HCT116 (cell line): ENCODE data around the gene ERCC6L. TPM values are rescaled to one million over a fixed set of nuclear protein-coding genes. Genes with fewer than 3 reads are reported as not detected.
"Not testable (repeated sequence)": the region's sequence is repeated elsewhere in the genome, so short reads cannot be mapped to it uniquely, and the experiment has no call there.

Source experiments
- ATAC-seq: fragments of 200-7000 bp; cut with Tn5 transposase; 2 replicates; pipeline ENCODE4 v1.9.1; 2020; ENCODE audit warnings: mild to moderate bottlenecking, moderate library complexity
- BruUV-seq: library from RNA; stranded (reverse); fragments of 400-500 nt; replicated peaks from 2 replicates; lab custom pipeline; 2021; lab: Mats Ljungman, UMichigan
- CTCF ChIA-PET: fragments of 300-600 bp; sonication (Branson Sonifier 250); formaldehyde crosslinking; loops from one replicate; lab custom pipeline; 2021; ENCODE audit warnings: antibody characterized with exemption; lab: Charles Lee
- POLR2A ChIA-PET: fragments of 300-600, 350-600 bp; sonication (Branson Sonifier 250); formaldehyde crosslinking; loops from one replicate; lab custom pipeline; 2021; ENCODE audit warnings: antibody characterized with exemption; lab: Charles Lee
- RAD21 ChIA-PET, 2 experiments: fragments of 300-600 bp; sonication (Branson Sonifier 250); formaldehyde crosslinking; loops; one replicate each; lab custom pipeline; 2023; ENCODE audit warnings: low total read pairs in 2 of 2; ENCODE audit not compliant: uncharacterized antibody in 2 of 2, unreplicated experiment in 2 of 2, low non-redundant PET in 1 of 2; lab: Charles Lee
- DNase-seq: peaks from one replicate; pipeline ENCODE4 v3.0.0-alpha.2; 2010; ENCODE audit warnings: low read depth, low spot score
- H2AFZ ChIP-seq: fragments of 200-600 bp; shearing (Covaris generic), sonication (generic); 2 replicates; pipeline ENCODE4 v1.6.1; 2017; ENCODE audit warnings: low read depth, mixed run types, mixed read lengths, antibody characterized with exemption, low read length; ENCODE audit not compliant: poor library complexity, severe bottlenecking
- H3K27ac ChIP-seq: 2 replicates; pipeline ENCODE4 v1.5.1; 2012; ENCODE audit warnings: low read depth, low read length
- H3K27me3 ChIP-seq: fragments of 200-600 bp; sonication (generic); 2 replicates; pipeline ENCODE4 v1.6.1; 2016; ENCODE audit warnings: mixed run types, low read length, mixed read lengths; ENCODE audit not compliant: insufficient read depth
- H3K36me3 ChIP-seq, 2 experiments: fragments of 200-500 bp in 1 of 2; fragments of 200-600 bp in 1 of 2; sonication (Bioruptor generic) in 1 of 2; sonication (generic) in 1 of 2; 2 replicates each; pipeline versions ENCODE4 v1.5.1 to v1.6.1; 2014 to 2016; ENCODE audit warnings: low read length in 2 of 2, inconsistent platforms in 1 of 2, mixed read lengths in 1 of 2, mixed run types in 1 of 2; ENCODE audit not compliant: insufficient read depth in 2 of 2, control insufficient read depth in 1 of 2
- H3K4me1 ChIP-seq, 2 experiments: fragments of 200-600 bp in 1 of 2; sonication (generic) in 1 of 2; 2 replicates each; pipeline versions ENCODE4 v1.5.1 to v1.6.1; 2012 to 2017; ENCODE audit warnings: low read length in 2 of 2, inconsistent platforms in 1 of 2, mild to moderate bottlenecking in 1 of 2, mixed read lengths in 1 of 2, mixed run types in 1 of 2, moderate library complexity in 1 of 2; ENCODE audit not compliant: insufficient read depth in 2 of 2, control insufficient read depth in 1 of 2
- H3K4me2 ChIP-seq: fragments of 200-600 bp; sonication (generic); 2 replicates; pipeline ENCODE4 v1.6.1; 2017; ENCODE audit warnings: mixed run types, low read length, mixed read lengths
- H3K4me3 ChIP-seq, 2 experiments: fragments of 200-600 bp in 1 of 2; sonication (generic) in 1 of 2; replicated peaks in 1 of 2; 2 replicates each; pipeline ENCODE4 v1.5.1; 2011 to 2016; ENCODE audit warnings: low read length in 2 of 2, control low read depth in 1 of 2, low read depth in 1 of 2, mild to moderate bottlenecking in 1 of 2, mixed read lengths in 1 of 2, mixed run types in 1 of 2
- H3K79me2 ChIP-seq: fragments of 200-600 bp; sonication (generic); 2 replicates; pipeline ENCODE4 v1.6.1; 2017; ENCODE audit warnings: mild to moderate bottlenecking, mixed run types, low read length, moderate library complexity, mixed read lengths; ENCODE audit not compliant: insufficient read depth
- H3K9ac ChIP-seq: fragments of 200-600 bp; sonication (generic); 2 replicates; pipeline ENCODE4 v1.6.1; 2016; ENCODE audit warnings: low read length, mixed read lengths
- H3K9me2 ChIP-seq: fragments of 200-600 bp; sonication (generic), shearing (Covaris generic); 2 replicates; pipeline ENCODE4 v1.6.1; 2017; ENCODE audit warnings: mixed run types, mild to moderate bottlenecking, moderate library complexity; ENCODE audit not compliant: insufficient read depth
- H3K9me3 ChIP-seq, 2 experiments: fragments of 200-500 bp in 1 of 2; fragments of 200-600 bp in 1 of 2; sonication (Bioruptor generic) in 1 of 2; sonication (generic) in 1 of 2; 2 replicates each; pipeline ENCODE4 v1.6.1; 2014 to 2017; ENCODE audit warnings: low read length in 2 of 2, mixed read lengths in 2 of 2, inconsistent platforms in 1 of 2, low read depth in 1 of 2, mild to moderate bottlenecking in 1 of 2, mixed run types in 1 of 2, moderate library complexity in 1 of 2; ENCODE audit not compliant: control insufficient read depth in 1 of 2, insufficient read depth in 1 of 2
- H4K20me1 ChIP-seq: fragments of 200-600 bp; sonication (generic), shearing (Covaris generic); 2 replicates; pipeline ENCODE4 v1.6.1; 2017; ENCODE audit warnings: mixed run types, mild to moderate bottlenecking, moderate library complexity; ENCODE audit not compliant: insufficient read depth
- CEBPB ChIP-seq: IDR thresholded peaks from 2 replicates; pipeline ENCODE4 v1.6.1; 2012; ENCODE audit warnings: low read depth
- ELF1 ChIP-seq: IDR thresholded peaks from 2 replicates; pipeline ENCODE4 v1.6.1; 2012; ENCODE audit warnings: low read depth, borderline replicate concordance
- FOSL1 ChIP-seq: IDR thresholded peaks from 2 replicates; pipeline ENCODE4 v1.6.1; 2012; ENCODE audit warnings: low read depth
- JUND ChIP-seq: IDR thresholded peaks from 2 replicates; pipeline ENCODE4 v1.6.1; 2012
- POLR2A ChIP-seq: IDR thresholded peaks from 2 replicates; pipeline ENCODE4 v1.7.0; 2011; ENCODE audit warnings: borderline replicate concordance; ENCODE audit not compliant: insufficient read depth, insufficient read length; ENCODE audit errors: extremely low read depth
- RAD21 ChIP-seq: IDR thresholded peaks from 2 replicates; pipeline ENCODE4 v1.6.1; 2012; ENCODE audit warnings: low read depth, mild to moderate bottlenecking
- SP1 ChIP-seq: IDR thresholded peaks from 2 replicates; pipeline ENCODE4 v1.6.1; 2012; ENCODE audit warnings: low read depth
- SRF ChIP-seq: IDR thresholded peaks from 2 replicates; pipeline ENCODE4 v1.6.1; 2012; ENCODE audit warnings: low read depth
- TCF7L2 ChIP-seq: IDR thresholded peaks from 2 replicates; pipeline ENCODE4 v1.7.0; 2011; ENCODE audit warnings: borderline replicate concordance, inconsistent platforms; ENCODE audit not compliant: insufficient read depth, insufficient read length; ENCODE audit errors: extremely low read depth
- YY1 ChIP-seq: IDR thresholded peaks from 2 replicates; pipeline ENCODE4 v1.6.1; 2011; ENCODE audit warnings: low read length, low read depth, moderate library complexity, mild to moderate bottlenecking; ENCODE audit not compliant: insufficient replicate concordance; ENCODE audit errors: extremely low read depth
- ZFX ChIP-seq: fragments of 450-650 bp; IDR thresholded peaks from 2 replicates; pipeline ENCODE4 v1.6.1; 2017
- intact Hi-C: fragments of 100-400 bp; cut with micrococcal nuclease; formaldehyde crosslinking; loops from 2 replicates; pipeline ENCODE4 v1.10.0; 2022
- total RNA-seq: library from RNA; stranded (reverse); gene quantifications from one replicate; pipeline ENCODE4 v1.2.1, GENCODE V29; 2021; ENCODE audit not compliant: unreplicated experiment
- TF ChIP-seq, protein P1 (sequence below): IDR thresholded peaks from 2 replicates; pipeline ENCODE4 v1.6.1; 2012; ENCODE audit warnings: low read depth
- TF ChIP-seq, protein P2 (sequence below), 3 experiments: fragments of 200-600 bp in 1 of 3; sonication (generic) in 1 of 3; IDR thresholded peaks in 2 of 3; conservative IDR thresholded peaks in 1 of 3; 2 replicates each; pipeline ENCODE4 v1.5.1; 2012 to 2017; ENCODE audit warnings: low read depth in 2 of 3, low read length in 2 of 3, antibody characterized with exemption in 1 of 3, borderline replicate concordance in 1 of 3, control low read depth in 1 of 3, mild to moderate bottlenecking in 1 of 3, mixed read lengths in 1 of 3, mixed run types in 1 of 3, moderate library complexity in 1 of 3; ENCODE audit not compliant: insufficient read depth in 1 of 3

ERCC6L gene
- total RNA-seq, 1 experiment from 2014 or later: 12.5 TPM

DNA sequence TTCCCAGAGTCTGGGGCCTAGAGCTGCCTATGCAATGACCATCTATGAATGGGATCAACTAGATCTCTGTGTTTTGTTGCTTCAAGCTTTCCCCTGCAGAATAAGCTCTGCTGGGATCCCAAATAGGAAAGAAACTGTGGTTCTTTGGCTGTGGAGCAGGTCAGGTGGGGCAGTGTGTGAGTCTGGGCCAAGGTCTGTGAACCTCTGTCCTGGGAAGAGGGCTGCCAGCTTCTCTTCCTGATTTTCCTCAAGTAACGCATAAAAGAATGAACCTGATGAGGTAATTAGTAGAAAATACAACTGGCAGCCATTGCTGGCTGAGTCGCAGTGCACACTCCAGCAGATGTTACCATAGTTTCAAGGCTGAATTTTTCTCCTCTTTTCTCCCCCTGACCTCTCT lies 61.8 kb downstream of the ERCC6L start:
- no peaks in the 10 kb centered on the region for H3K27me3 ChIP-seq
- no TSS peak for BruUV-seq
- H3K4me3 ChIP-seq: no peak overlapping the region
- ChIA-PET CTCF (no interaction called here), RAD21 (no interaction called here), POLR2A (no interaction called here)
- DNase-seq (no peak), ATAC-seq (no peak)
- H3K9me3 ChIP-seq: no peaks in the 10 kb centered on the region
- no peak overlapping the region for H3K27ac ChIP-seq
- H3K36me3 ChIP-seq: no peaks in the 10 kb centered on the region
- H3K9me2 ChIP-seq: no peaks in the 10 kb centered on the region
- peaks cover 4% of the 10 kb centered on the region for H3K79me2 ChIP-seq
- no peak for TF ChIP-seq ELF1
- no peak for TF ChIP-seq RAD21
- TF ChIP-seq SRF: no peak
- TF ChIP-seq FOSL1: no peak
- no peak for TF ChIP-seq POLR2A
- no peak for TF ChIP-seq TCF7L2
- no peak for TF ChIP-seq CEBPB
- TF ChIP-seq, protein P1, sequence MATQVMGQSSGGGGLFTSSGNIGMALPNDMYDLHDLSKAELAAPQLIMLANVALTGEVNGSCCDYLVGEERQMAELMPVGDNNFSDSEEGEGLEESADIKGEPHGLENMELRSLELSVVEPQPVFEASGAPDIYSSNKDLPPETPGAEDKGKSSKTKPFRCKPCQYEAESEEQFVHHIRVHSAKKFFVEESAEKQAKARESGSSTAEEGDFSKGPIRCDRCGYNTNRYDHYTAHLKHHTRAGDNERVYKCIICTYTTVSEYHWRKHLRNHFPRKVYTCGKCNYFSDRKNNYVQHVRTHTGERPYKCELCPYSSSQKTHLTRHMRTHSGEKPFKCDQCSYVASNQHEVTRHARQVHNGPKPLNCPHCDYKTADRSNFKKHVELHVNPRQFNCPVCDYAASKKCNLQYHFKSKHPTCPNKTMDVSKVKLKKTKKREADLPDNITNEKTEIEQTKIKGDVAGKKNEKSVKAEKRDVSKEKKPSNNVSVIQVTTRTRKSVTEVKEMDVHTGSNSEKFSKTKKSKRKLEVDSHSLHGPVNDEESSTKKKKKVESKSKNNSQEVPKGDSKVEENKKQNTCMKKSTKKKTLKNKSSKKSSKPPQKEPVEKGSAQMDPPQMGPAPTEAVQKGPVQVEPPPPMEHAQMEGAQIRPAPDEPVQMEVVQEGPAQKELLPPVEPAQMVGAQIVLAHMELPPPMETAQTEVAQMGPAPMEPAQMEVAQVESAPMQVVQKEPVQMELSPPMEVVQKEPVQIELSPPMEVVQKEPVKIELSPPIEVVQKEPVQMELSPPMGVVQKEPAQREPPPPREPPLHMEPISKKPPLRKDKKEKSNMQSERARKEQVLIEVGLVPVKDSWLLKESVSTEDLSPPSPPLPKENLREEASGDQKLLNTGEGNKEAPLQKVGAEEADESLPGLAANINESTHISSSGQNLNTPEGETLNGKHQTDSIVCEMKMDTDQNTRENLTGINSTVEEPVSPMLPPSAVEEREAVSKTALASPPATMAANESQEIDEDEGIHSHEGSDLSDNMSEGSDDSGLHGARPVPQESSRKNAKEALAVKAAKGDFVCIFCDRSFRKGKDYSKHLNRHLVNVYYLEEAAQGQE: no peak
- TF ChIP-seq JUND: no peak
- no peak for TF ChIP-seq YY1
- no peak for TF ChIP-seq ZFX
- TF ChIP-seq, protein P2, sequence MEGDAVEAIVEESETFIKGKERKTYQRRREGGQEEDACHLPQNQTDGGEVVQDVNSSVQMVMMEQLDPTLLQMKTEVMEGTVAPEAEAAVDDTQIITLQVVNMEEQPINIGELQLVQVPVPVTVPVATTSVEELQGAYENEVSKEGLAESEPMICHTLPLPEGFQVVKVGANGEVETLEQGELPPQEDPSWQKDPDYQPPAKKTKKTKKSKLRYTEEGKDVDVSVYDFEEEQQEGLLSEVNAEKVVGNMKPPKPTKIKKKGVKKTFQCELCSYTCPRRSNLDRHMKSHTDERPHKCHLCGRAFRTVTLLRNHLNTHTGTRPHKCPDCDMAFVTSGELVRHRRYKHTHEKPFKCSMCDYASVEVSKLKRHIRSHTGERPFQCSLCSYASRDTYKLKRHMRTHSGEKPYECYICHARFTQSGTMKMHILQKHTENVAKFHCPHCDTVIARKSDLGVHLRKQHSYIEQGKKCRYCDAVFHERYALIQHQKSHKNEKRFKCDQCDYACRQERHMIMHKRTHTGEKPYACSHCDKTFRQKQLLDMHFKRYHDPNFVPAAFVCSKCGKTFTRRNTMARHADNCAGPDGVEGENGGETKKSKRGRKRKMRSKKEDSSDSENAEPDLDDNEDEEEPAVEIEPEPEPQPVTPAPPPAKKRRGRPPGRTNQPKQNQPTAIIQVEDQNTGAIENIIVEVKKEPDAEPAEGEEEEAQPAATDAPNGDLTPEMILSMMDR (IDR thresholded peaks at IDR 0.05 in 2 of 3, conservative IDR thresholded peaks at IDR 0.05 in 1 of 3; ENCODE audit: borderline replicate concordance in 1 of 3, insufficient read depth in 1 of 3, low read depth in 2 of 3, low read length in 2 of 3): no peak
- no peak for TF ChIP-seq SP1
- H3K4me1 ChIP-seq: peaks cover 0 to 2% of the 10 kb centered on the region in 2 experiments; a peak in 2 of 4 replicates
- H3K9ac ChIP-seq: no peak overlapping the region
- no peak overlapping the region for H3K4me2 ChIP-seq
- intact Hi-C loops: no loop called here
- no peaks in the 10 kb centered on the region for H4K20me1 ChIP-seq
- H2AFZ ChIP-seq: no peak overlapping the region

DNA sequence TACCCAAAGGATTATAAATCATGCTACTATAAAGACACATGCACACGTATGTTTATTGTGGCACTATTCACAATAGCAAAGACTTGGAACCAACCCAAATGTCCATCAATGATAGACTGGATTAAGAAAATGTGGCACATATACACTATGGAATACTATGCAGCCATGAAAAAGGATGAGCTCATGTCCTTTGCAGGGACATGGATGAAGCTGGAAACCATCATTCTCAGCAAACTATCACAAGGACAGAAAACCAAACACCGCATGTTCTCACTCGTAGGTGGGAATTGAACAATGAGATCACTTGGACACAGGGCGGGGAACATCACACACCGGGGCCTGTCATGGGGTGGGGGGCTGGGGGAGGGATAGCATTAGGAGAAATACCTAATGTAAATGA lies 62.5 kb downstream of the ERCC6L start:
- BruUV-seq, POLR2A ChIA-PET, H3K4me1 ChIP-seq, intact Hi-C loops, H3K36me3 ChIP-seq, H3K27me3 ChIP-seq, H3K9me2 ChIP-seq, H3K4me2 ChIP-seq, RAD21 ChIA-PET, H3K4me3 ChIP-seq, ATAC-seq, H3K27ac ChIP-seq, CTCF ChIA-PET, DNase-seq, H3K9ac ChIP-seq, H3K79me2 ChIP-seq, H4K20me1 ChIP-seq, H3K9me3 ChIP-seq, H2AFZ ChIP-seq: not testable (repeated sequence)
